HG03025 (cell line): ENCODE results near the gene PNP.

Source experiments
- ATAC-seq: cut with Tn5 transposase; IDR thresholded peaks from one replicate; pipeline ENCODE4 v1.9.1; 2021; ENCODE audit warnings: mild to moderate bottlenecking, moderate library complexity; ENCODE audit not compliant: unreplicated experiment, low FRiP score

PNP gene

GRCh38 chr14:20454516-20455354 is 14.5 kb upstream of the PNP start, which contains the start of the genes APEX1 and OSGEP:
Gene APEX1 (plus strand): TSS chr14:20455226. CDS start chr14:20455646, 420 bp downstream.
Gene OSGEP (minus strand): TSS chr14:20454812. CDS start chr14:20454683, 129 bp downstream.
- ATAC-seq = peak; percentile 89

DNA sequence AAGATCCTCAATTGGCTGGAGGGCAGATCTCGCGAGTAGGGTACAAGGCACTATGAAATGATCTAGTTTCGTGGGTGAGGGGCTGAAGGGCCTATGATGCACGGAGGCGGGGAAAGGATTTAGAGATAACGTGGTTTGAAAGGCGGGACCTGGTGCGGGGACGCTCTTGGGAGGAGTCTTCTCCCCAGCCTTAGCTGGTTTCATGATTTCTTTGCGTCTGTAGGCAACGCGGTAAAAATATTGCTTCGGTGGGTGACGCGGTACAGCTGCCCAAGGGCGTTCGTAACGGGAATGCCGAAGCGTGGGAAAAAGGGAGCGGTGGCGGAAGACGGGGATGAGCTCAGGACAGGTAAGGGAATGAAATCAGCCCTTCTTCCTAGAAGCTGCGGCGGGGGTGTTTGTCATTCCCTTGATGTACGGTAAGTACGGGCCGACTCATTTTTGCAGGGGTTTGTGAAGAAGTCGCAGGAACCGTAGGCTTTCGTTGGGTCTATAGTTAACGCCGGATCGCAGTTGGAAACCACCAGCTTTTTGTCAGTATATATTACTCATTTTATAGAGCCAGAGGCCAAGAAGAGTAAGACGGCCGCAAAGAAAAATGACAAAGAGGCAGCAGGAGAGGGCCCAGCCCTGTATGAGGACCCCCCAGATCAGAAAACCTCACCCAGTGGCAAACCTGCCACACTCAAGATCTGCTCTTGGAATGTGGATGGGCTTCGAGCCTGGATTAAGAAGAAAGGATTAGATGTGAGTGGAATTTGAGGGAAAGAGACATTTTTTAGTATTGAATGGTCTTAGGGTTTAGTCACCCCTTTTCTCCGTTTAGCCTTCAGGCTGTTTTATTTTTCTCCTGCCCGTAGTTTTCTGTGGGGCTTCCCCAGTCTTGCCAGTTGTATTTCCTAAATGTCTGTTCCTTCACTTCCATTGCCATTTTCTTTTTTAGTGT is 13.6 kb upstream of the PNP start:
- peak; percentile 55 for ATAC-seq

DNA sequence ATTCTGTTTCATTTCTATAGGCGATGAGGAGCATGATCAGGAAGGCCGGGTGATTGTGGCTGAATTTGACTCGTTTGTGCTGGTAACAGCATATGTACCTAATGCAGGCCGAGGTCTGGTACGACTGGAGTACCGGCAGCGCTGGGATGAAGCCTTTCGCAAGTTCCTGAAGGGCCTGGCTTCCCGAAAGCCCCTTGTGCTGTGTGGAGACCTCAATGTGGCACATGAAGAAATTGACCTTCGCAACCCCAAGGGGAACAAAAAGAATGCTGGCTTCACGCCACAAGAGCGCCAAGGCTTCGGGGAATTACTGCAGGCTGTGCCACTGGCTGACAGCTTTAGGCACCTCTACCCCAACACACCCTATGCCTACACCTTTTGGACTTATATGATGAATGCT is 12.2 kb upstream of the PNP start:
- no peak for ATAC-seq

- no peak for ATAC-seq
Measured at GRCh38 chr14:20458031-20458789, 11.0 kb upstream of the PNP start.

- ATAC-seq = peak; percentile 11
Measured at GRCh38 chr14:20460458-20461224, 8.6 kb upstream of the PNP start.

- ATAC-seq = peak; percentile 93
Measured at GRCh38 chr14:20461225-20462141, 7.7 kb upstream of the PNP start, which contains the start of gene PIP4P1. Gene PIP4P1 (minus strand): TSS chr14:20461434. CDS start chr14:20461325, 109 bp downstream.

- ATAC-seq = no peak
Measured at GRCh38 chr14:20468764-20469241, 403 bp upstream of the PNP start.

DNA sequence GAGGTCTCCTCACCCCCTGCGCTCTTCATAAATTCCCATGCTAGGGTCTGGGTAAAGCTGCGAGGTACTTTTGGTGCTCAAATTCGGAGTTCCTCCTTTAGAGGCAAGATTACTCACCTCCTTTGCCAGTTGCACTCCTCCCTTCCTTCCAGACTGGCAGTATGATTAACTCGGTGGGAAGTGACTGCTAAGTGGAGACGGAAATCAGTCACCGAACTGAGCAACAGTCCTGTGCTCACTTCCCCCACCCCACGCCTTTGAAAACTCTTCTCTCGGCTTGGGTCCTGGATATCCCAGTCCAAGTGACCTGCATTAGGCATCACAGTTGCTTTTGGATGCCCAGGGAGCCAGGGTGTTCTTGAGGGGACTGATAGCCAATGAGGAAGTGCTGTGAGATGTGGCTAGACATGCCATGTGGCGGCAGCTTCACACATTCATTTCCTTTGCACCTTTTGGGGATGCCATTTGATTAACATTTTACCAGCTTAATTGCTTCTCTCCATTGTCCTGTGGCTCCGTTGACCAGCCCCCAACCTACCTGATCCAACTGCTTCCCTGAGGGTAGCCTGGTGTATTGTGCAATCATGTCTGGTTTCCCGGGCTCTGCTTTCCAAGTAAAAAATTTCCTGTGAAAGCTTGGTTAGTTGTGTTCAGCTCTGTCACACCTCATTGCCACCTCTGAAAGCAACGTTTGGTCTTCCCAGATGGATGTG is 840 bp downstream of the PNP start:
- peak; percentile 16 for ATAC-seq

GRCh38 chr14:20470603-20470901 is 1.3 kb downstream of the PNP start:
- ATAC-seq = no peak

DNA sequence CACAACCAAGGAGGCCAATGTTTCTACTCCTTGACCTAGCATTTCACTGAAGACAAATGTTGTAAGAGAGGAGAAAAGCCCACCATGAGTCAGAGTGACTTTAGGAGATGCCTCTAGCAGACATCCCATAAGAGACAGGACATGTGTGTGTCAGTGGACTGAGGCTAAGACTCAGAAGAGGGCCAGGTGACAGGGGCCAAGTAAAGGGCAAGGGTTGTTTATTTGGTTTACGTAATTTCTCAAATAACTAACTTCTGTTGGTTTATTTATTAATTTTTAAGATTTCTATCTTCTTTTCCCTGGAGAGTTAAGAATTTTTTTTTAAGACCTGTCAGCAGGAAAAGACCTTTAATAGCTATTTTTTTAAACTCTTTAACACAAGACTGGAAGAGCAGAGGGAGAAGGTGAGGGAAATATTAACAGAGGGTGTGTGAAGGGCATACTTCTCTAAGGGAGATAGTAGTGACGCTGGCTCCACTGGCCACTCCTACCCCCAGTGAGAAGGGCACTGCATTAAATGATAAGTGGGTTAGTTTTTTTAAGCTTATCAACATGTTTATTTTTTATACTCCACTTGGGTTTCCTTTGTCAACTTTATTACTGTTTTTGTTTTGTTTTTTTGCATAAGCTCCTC is 3.4 kb downstream of the PNP start:
- no peak for ATAC-seq

- ATAC-seq = no peak
Measured at GRCh38 chr14:20476776-20477175, 7.6 kb downstream of the PNP start.

GRCh38 chr14:20477211-20477876 is 8.1 kb downstream of the PNP start:
- ATAC-seq = no peak

DNA sequence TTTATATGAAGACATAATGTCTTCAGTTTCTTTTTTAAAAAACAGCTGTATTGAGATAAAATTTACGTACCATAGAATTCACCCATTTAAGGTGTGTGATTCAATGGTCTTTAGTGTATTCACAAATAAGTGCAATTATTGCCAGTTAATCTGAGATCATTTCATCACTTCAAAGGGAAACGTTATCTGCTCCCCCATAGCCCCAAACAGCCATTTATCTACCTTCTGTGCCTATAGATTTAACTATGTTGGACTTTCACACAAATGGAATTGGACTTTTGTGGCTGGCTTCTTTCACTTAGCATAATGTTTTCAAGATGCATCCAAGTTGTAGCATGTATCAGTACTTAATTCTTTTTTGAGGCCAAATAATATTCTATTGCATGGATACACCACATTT is 9.7 kb downstream of the PNP start:
- no peak for ATAC-seq

DNA sequence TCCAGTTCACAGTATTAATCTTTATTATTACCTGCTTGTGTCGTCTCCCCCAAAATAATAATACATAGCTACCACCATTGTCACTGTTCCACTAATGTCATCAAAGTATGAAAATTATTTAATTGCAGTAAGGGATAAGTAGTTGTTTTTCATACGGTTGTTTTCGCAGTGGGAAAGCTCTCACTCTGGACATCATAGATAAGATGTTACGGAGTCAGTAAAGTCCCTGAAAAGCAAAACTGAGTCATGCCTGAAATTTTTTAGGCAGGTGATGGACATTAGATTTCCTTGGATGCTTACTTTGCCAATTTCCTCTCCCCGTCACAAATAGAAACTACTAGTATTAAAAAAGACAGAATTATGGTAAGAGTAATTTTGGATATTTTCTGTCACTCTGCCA is 13.2 kb downstream of the PNP start:
- ATAC-seq = no peak

- no peak for ATAC-seq
Measured at GRCh38 chr14:20485900-20486299, 16.7 kb downstream of the PNP start.

- no peak for ATAC-seq
Measured at GRCh38 chr14:20486684-20487395, 17.6 kb downstream of the PNP start.

GRCh38 chr14:20487396-20487725 is 18.2 kb downstream of the PNP start:
- ATAC-seq = no peak
